ENCODE results near the gene NR1D1. TPM values are rescaled to one million over a fixed set of nuclear protein-coding genes. Genes with fewer than 3 reads are reported as not detected.

Gene NR1D1
- total RNA-seq: 2.9 and 3.9 TPM in 2 replicates

DNA sequence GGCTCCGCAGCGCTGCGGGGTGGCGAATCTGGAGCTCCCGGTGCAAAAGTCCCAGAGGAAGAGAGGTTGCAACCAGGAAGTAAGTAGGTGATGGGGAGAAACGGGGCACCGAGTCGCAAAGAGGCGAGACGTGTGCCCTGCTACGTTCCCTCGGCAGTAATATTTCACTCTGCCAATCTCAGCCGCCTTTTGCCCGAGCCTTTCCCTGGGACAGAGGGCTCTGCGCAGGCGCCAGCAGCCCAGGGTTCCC lies at the start of gene NR1D1:
TSS of gene NR1D1 (minus strand) at position 171 of the 250 bp plus-strand sequence. CDS start 495 bp downstream, outside the sequence.

DNA sequence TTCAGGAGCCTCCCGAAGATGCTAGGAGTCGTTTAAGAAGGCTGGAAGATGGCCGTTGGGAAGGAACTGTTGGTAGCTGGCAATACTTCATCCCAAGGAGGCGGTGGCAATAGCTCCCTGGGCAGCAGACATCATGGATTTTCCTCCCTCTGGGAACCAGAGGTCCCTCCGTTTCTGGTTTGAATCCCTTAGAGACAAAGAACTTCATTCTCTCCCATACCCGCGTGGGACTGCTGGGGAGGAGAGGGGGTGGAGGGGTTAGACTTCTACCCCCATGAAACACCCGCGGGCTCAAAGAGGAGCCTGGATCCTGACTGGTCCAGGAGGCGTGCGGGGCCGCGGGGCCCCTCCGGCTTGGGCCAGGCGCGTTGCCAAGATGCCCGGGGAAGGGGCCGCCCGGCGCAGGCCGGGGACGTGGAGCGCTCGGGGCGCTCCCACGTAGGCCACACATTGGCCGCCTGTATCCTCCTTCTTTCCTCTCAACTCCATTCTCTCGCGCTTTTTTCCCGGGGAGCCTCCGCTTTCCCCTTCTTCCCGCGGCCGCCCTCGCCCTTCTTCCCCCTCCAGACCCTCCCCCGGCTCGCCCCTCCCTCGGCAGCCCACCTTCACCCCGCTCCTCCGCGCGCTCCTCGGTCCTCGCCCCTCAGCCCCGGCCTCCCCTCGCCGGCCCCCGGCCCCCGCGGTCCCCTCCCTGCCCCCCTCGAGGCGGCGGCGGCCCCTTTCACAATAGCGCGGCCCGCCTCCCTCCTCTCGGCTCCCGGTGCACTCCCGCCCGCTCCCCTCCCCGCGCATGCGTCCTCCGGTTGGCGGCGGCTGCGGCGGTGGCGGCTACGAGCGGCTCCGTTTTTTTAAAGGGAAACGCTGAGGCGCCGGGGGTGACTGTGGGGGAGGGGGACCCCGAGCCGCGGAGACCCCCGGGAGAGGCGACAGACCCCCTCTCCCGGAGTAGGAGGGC lies 21.1 kb upstream of the NR1D1 start, which contains the start of gene MSL1:
TSS of gene MSL1 (plus strand) at position 791 of the 955 bp plus-strand sequence. CDS start 642 bp downstream, outside the sequence.

DNA sequence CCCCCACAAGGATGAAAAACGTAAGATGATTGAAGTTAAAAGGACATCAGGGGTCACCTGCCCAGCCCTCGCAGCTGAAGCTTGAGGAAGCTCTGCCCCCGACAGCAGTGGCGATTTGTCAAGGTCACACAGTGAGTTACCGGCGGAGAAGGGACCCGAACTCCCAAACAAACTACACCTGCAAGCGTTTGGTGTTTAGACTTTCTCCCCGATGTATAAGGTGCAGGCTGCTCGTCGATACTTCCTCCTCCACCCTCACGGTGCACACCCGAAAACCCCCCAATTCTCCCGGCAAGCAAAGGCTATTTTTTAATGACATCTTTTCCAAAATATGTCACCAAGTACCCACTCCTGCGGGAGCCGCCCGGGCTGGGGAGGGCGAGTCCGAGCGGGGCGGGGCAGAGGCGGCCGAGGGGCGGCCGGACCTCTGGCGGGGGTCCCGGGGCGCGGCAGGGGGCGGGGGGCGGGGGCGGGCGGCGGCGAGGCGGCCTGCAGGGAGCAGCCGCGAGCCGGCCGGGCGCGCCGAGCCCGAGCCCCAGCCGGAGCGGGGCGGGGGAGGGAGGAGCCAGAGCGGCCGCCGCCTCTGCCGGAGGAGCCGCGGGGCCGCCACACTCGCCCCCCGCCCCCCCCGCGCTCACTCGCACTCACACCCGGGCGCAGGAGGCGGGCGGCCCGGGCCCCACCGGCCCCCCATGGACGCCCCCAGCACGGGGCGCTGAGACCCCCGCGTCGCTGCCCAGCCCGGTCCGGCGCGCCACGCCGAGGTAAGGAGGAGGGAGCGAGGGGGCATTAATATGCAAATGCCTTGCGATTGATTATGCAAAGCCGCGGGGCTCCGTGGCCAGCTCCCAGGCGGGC lies 37.8 kb downstream of the NR1D1 start, which contains the start of gene THRA:
TSS of gene THRA (plus strand) at position 637 of the 858 bp plus-strand sequence. CDS start 11,524 bp downstream, outside the sequence.

Other genes starting within 250 kb of the NR1D1 start
- gene IKZF3, start 236.3 kb downstream of the NR1D1 start, total RNA-seq: not detected in 2 replicates
- not detected in 2 replicates for gene ZPBP2, start 232.4 kb downstream of the NR1D1 start, total RNA-seq
- gene GSDMB, start 182.0 kb downstream of the NR1D1 start, total RNA-seq: 6.7 and 9.4 TPM in 2 replicates
- 94.8 and 98.3 TPM in 2 replicates for gene ORMDL3, start 173.0 kb downstream of the NR1D1 start, total RNA-seq
- gene LRRC3C, start 172.9 kb downstream of the NR1D1 start, total RNA-seq: not detected in 2 replicates
- not detected in 2 replicates for gene GSDMA, start 137.6 kb downstream of the NR1D1 start, total RNA-seq
- 73.2 and 87.1 TPM in 2 replicates for gene PSMD3, start 119.8 kb downstream of the NR1D1 start, total RNA-seq
- gene CSF3, start 85.1 kb downstream of the NR1D1 start, total RNA-seq: not detected in 2 replicates
- 23.3 and 25.6 TPM in 2 replicates for gene MED24, start 46.2 kb downstream of the NR1D1 start, total RNA-seq
- 21.1 and 28.8 TPM in 2 replicates for gene THRA, start 37.6 kb downstream of the NR1D1 start, total RNA-seq
- 36.6 and 38.4 TPM in 2 replicates for gene MSL1, start 21.4 kb upstream of the NR1D1 start, total RNA-seq
- 27.3 and 29.6 TPM in 2 replicates for gene CASC3, start 39.9 kb upstream of the NR1D1 start, total RNA-seq
- 0.40 and 0.75 TPM in 2 replicates for gene RAPGEFL1, start 76.9 kb upstream of the NR1D1 start, total RNA-seq
- gene WIPF2, start 118.7 kb upstream of the NR1D1 start, total RNA-seq: 5.3 and 7.6 TPM in 2 replicates
- gene CDC6, start 187.3 kb upstream of the NR1D1 start, total RNA-seq: 9.5 and 20.2 TPM in 2 replicates
- 13.9 and 16.4 TPM in 2 replicates for gene RARA, start 208.6 kb upstream of the NR1D1 start, total RNA-seq

Measured in aortic smooth muscle cell (primary cell).